GM06990 (cell line): ENCODE data around the gene RGL3.
"Not testable (repeated sequence)": the region's sequence is repeated elsewhere in the genome, so short reads cannot be mapped to it uniquely, and the experiment has no call there.

Source experiments
- DNase-seq: peaks from one replicate; pipeline ENCODE4 v3.0.0-alpha.2; 2011; ENCODE audit not compliant: insufficient read length; ENCODE audit errors: extremely low read depth
- H3K27me3 ChIP-seq: replicated peaks from 2 replicates; pipeline ENCODE4 v1.6.0; 2011; ENCODE audit warnings: low read length; ENCODE audit not compliant: control insufficient read depth, insufficient read depth
- H3K36me3 ChIP-seq: 2 replicates; pipeline ENCODE4 v1.5.1; 2011; ENCODE audit warnings: low read length; ENCODE audit not compliant: control insufficient read depth, insufficient read depth
- H3K4me3 ChIP-seq: replicated peaks from 2 replicates; pipeline ENCODE4 v1.5.1; 2011; ENCODE audit warnings: low read depth, mild to moderate bottlenecking, control low read depth, low read length
- TF ChIP-seq, protein P1 (sequence below): IDR thresholded peaks from 2 replicates; pipeline ENCODE4 v1.5.1; 2011; ENCODE audit warnings: low read length, control low read depth, mild to moderate bottlenecking, inconsistent platforms; ENCODE audit not compliant: insufficient read depth, poor library complexity, severe bottlenecking

The RGL3 gene

DNA sequence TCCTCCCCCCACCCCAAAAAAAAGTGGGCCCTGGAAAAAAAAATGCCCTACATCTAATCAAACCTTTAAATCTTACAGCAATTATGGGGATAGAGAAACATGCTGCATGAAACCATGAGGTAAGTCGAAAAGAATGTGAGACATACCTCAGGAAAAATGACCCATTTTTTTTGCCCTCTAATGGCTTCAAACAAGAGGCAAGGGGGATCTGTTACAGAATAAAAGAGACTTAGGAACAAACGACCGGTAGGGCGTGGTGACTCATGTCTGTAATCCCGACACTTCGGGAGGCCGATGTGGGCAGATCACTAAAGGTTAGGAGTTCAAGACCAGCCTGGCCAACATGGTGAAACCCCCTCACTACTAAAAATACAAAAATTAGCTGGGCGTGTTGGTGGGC, 8.4 kb downstream of the RGL3 start:
- TF ChIP-seq, protein P1, sequence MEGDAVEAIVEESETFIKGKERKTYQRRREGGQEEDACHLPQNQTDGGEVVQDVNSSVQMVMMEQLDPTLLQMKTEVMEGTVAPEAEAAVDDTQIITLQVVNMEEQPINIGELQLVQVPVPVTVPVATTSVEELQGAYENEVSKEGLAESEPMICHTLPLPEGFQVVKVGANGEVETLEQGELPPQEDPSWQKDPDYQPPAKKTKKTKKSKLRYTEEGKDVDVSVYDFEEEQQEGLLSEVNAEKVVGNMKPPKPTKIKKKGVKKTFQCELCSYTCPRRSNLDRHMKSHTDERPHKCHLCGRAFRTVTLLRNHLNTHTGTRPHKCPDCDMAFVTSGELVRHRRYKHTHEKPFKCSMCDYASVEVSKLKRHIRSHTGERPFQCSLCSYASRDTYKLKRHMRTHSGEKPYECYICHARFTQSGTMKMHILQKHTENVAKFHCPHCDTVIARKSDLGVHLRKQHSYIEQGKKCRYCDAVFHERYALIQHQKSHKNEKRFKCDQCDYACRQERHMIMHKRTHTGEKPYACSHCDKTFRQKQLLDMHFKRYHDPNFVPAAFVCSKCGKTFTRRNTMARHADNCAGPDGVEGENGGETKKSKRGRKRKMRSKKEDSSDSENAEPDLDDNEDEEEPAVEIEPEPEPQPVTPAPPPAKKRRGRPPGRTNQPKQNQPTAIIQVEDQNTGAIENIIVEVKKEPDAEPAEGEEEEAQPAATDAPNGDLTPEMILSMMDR: no peak
- no peak for DNase-seq
- no peak overlapping the region for H3K4me3 ChIP-seq
- H3K27me3 ChIP-seq: no peaks in the 10 kb centered on the region; the same call in 1 of the 2 replicates
- no peaks in the 10 kb centered on the region for H3K36me3 ChIP-seq

DNA sequence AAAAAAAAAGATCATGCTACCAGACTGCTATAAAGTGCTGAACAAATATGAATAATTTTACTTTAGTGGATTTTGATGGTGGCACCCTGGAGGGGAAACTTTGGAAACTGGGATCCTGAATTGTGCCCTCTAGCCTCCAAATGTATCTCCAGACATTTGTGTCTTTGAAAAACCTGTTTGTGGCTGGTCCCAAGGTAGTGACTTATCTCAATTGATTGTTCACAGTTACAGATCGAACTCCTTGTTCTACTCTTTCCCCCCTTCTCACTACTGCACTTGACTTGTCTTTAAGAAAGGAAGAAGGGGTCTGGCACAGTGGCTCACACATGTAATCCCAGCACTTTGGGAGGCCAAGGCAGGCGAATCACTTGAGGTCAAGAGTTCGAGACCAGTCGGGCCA, 10.5 kb downstream of the RGL3 start:
- DNase-seq: no peak
- H3K4me3 ChIP-seq: no peak overlapping the region
- H3K36me3 ChIP-seq: no peaks in the 10 kb centered on the region
- TF ChIP-seq, protein P1: no peak
- H3K27me3 ChIP-seq: no peaks in the 10 kb centered on the region; the same call in 1 of the 2 replicates

DNA sequence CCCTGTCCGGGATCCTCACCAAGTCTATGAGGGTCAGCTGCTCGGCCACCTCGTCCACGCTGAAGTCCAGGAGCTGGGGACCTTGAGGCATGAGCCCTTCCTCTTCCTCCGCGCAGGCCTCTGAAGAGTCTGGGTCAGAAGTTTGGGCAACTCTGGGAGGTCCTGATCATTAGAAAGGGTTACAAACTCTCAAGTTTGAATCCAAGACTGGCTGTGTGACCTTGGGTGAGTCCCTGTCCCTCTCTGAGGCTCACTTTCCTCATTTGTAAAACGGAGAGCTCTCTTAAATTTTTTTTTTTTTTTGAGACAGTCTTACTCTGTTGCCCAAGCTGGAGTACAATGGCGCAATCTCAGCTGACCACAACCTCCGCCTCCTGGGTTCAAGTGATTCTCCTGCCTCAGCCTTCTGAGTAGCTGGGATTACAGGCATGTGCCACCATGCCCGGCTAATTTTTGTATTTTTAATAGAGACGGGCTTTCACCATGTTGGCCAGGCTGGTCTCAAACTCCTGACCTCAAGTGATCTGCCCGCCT, 12.3 kb downstream of the RGL3 start:
- not testable (repeated sequence) for H3K27me3 ChIP-seq, DNase-seq

DNA sequence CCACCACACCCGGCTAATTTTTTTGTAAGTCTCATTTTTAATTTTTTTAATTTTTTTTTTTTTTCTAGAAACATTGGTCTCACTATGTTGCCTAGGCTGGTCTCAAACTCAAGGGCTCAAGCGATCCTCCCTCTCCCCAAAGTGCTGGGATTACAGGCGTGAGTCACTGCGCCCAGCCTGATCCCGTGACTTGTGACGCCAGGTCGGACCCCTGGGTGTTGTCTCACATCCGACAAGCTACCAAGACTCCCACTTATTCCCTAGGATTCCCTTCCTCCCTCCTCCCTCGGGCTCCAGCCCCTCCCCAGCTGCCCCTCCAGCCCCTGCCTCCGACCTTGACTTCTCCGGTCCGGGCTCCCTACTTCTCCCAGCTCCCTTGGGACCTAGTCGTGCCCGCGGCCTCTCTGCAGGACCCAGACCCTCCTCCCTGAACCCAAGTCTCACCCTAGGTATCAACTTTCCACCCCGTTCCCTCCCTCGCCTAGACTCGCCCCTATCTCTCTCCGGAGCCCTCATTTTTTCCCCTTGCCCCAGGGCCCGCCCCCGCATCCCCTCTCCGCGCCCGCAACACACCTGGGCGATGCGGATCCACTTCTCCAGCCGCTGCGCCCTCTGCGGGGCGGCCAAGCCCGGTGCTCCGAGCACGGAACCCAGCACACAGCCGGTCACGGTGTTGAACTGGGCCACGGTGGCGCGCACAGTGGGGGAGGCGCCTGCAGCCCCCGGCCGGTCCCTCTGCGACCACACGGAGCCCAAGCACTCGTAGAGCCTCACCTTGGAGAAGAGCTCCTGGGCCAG, 13.1 kb downstream of the RGL3 start:
- TF ChIP-seq, protein P1: peak; percentile 49
- Histone ChIP-seq H3K27me3 (no peaks in the 10 kb centered on the region; the same call in 1 of the 2 replicates), H3K4me3 (no peak overlapping the region), H3K36me3 (no peaks in the 10 kb centered on the region)
- no peak for DNase-seq

More for the DNA sequence above, 12.3 kb downstream of the RGL3 start:
- H3K4me3 ChIP-seq, H3K36me3 ChIP-seq: not testable (repeated sequence)

DNA sequence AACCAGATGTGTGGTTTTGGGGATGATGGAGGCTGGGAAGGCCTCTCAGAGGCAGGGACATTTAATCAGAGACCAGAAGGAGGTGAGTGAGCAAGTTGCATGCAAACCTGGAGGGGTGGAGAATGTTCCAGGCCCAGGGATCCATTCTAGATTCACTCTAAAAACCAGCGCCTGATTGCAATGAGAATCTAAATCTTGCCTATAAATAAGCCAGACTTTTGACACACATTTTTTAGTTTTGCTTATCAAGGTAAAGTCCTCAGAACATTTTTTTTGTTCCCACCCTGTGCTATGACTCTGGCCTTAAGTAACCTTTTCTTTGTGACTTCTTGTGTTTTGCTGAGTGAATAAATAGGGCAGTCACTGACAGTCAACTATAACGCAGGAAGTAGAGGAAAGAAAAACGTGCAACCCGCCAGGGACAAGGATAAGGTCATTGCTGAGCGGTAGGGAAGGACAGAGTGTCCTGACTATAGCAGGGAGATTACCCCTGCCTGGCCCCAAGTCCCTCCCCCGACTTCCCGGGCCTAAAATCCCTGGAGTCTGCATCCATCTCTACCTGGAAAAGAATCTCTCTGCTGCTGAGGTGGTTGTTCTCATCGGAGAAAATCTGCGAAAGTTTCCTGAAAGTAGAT, 14.4 kb downstream of the RGL3 start:
- H3K27me3 ChIP-seq: no peaks in the 10 kb centered on the region; the same call in 1 of the 2 replicates
- no peak for DNase-seq
- no peaks in the 10 kb centered on the region for H3K36me3 ChIP-seq
- TF ChIP-seq, protein P1: no peak
- no peak overlapping the region for H3K4me3 ChIP-seq

DNA sequence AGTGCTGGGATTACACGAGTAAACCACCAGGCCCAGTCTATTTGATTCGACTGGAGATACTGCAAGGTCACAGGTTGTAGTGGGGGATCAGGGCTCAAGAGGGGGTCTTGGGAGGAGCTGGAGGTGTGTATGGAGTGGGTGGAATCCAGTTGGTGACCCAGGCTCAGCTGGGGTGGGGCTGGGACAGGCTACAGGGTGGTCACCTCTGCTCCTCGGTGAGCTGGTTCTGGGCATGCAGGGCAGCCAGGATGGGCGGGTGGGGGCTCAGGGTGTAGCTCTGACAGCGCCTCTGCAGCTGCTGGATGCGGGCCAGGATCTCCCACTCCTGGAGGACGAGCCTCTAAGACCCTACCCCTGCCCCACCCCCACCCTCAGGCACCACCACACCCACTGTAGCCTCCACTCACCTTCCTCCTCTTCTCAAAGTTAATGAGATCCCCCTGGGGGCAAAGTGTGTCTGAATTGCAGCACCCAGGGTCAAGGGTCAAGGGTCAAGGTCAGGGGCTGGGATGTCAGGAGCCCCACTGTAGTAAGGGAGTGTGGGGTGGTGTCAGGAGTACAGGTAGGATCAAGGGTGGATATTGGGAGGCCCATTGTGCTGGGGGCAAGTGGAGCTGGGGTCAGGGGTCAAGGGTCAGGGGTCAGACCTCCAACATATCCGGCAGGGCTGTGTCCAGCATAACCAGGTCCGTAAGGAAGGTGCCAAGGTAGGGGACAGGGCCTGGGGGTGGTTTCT, 17.1 kb downstream of the RGL3 start:
- Histone ChIP-seq H3K27me3 (no peaks in the 10 kb centered on the region; the same call in 1 of the 2 replicates), H3K36me3 (no peaks in the 10 kb centered on the region), H3K4me3 (no peak overlapping the region)
- DNase-seq: no peak
- TF ChIP-seq, protein P1: no peak
